ENCODE measurements around the gene KLF11. TPM values are rescaled to one million over a fixed set of nuclear protein-coding genes. Genes with fewer than 3 reads are reported as not detected.
A peak's percentile ranks its signal among the peaks of the same experiment; 100 is the strongest.

Gene KLF11
- total and polyA plus RNA-seq, 10 donors = 5.4 to 46.1 (median 30.1) TPM

- Histone ChIP-seq H3K9me3 (no peaks in the 10 kb centered on the region), H3K4me1 (peaks cover 5 to 26% (median 13%) of the 10 kb centered on the region in 6 donors), H3K27me3 (replicated peaks in 1 of 7) (peaks cover 0 to 75% (median 24%) of the 10 kb centered on the region in 7 donors), H3K27ac (no peak overlapping the region), H3K36me3 (no peaks in the 10 kb centered on the region), H3K4me3 (no peak overlapping the region)
- intact Hi-C loops (cut with DNase I; ENCODE audit: low total_unique reads) = loop anchor here (10.0 kb wide), 1 partner anchor 590 kb away; no protein-coding TSS in a partner anchor
- TF ChIP-seq POLR2A (IDR thresholded peaks at IDR 0.05) = no peak
- TF ChIP-seq POLR2AphosphoS5 (IDR thresholded peaks at IDR 0.05) = no peak
- TF ChIP-seq, protein P1, sequence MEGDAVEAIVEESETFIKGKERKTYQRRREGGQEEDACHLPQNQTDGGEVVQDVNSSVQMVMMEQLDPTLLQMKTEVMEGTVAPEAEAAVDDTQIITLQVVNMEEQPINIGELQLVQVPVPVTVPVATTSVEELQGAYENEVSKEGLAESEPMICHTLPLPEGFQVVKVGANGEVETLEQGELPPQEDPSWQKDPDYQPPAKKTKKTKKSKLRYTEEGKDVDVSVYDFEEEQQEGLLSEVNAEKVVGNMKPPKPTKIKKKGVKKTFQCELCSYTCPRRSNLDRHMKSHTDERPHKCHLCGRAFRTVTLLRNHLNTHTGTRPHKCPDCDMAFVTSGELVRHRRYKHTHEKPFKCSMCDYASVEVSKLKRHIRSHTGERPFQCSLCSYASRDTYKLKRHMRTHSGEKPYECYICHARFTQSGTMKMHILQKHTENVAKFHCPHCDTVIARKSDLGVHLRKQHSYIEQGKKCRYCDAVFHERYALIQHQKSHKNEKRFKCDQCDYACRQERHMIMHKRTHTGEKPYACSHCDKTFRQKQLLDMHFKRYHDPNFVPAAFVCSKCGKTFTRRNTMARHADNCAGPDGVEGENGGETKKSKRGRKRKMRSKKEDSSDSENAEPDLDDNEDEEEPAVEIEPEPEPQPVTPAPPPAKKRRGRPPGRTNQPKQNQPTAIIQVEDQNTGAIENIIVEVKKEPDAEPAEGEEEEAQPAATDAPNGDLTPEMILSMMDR (IDR thresholded peaks at IDR 0.05 in 8 of 11, conservative IDR thresholded peaks at IDR 0.05 in 3 of 11) = no peak
- DNase-seq = peak; percentile 40
- WGBS, 5 donors = 77 to 85% (median 85%) methylated on average over 13 of the region's 13 CpGs
Measured at GRCh38 chr2:10075101-10075500, 31.8 kb downstream of the KLF11 start.

- peaks cover 5 to 32% (median 18%) of the 10 kb centered on the region in 6 donors for H3K4me1 ChIP-seq
- intact Hi-C loops (cut with DNase I; ENCODE audit: low total_unique reads) = loop anchor here (10.0 kb wide), 1 partner anchor 589 kb away; no protein-coding TSS in a partner anchor
- peaks cover 4 to 80% (median 30%) of the 10 kb centered on the region in 7 donors for H3K27me3 ChIP-seq (replicated peaks in 1 of 7)
- TF ChIP-seq POLR2AphosphoS5 (IDR thresholded peaks at IDR 0.05) (no peak), POLR2A (IDR thresholded peaks at IDR 0.05) (no peak)
- TF ChIP-seq, protein P1 (IDR thresholded peaks at IDR 0.05 in 8 of 11, conservative IDR thresholded peaks at IDR 0.05 in 3 of 11) = no peak
- no peak overlapping the region for H3K27ac ChIP-seq
- peak; percentile 20 for DNase-seq
- WGBS, 5 donors = 55 to 66% (median 62%) methylated on average over 9 of the region's 9 CpGs
- no peaks in the 10 kb centered on the region for H3K36me3 ChIP-seq
- no peaks in the 10 kb centered on the region for H3K9me3 ChIP-seq
- no peak overlapping the region for H3K4me3 ChIP-seq
Measured at GRCh38 chr2:10075571-10076209, 32.3 kb downstream of the KLF11 start.

DNA sequence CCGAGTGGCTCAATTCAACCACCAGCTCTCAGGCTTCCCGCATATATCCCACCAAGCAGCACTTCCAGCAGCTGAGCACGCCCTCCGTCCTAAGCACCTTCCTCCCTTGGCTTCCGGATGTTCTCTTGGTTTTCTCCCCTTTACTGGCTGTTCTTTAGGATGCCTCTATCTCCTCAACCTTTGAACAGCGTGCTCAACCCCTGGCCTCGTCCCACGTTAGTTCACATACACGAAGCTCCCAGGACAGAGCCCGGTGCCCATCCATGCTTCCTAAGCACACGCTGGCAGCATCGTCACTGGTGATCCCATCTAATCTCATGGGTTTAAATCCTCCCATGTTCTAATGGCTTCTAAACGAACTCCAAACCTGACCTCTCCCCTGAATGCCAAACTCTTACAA lies 33.2 kb downstream of the KLF11 start:
- DNase-seq = peak; percentile 56
- Histone ChIP-seq H3K4me1 (peaks cover 5 to 40% (median 27%) of the 10 kb centered on the region in 6 donors), H3K36me3 (no peaks in the 10 kb centered on the region), H3K9me3 (no peaks in the 10 kb centered on the region), H3K4me3 (no peak overlapping the region), H3K27me3 (replicated peaks in 1 of 7) (peaks cover 4 to 89% (median 38%) of the 10 kb centered on the region in 7 donors), H3K27ac (no peak overlapping the region)
- WGBS, 5 donors = 75 to 89% (median 79%) methylated on average over 13 of the region's 13 CpGs
- TF ChIP-seq, protein P1 (IDR thresholded peaks at IDR 0.05 in 8 of 11, conservative IDR thresholded peaks at IDR 0.05 in 3 of 11) = no peak
- no peak for TF ChIP-seq POLR2A (IDR thresholded peaks at IDR 0.05)
- no peak for TF ChIP-seq POLR2AphosphoS5 (IDR thresholded peaks at IDR 0.05)
- intact Hi-C loops (cut with DNase I; ENCODE audit: low total_unique reads) = loop anchor here (10.0 kb wide), 1 partner anchor 588 kb away; no protein-coding TSS in a partner anchor

GRCh38 chr2:10076988-10077527 lies 33.7 kb downstream of the KLF11 start:
- H3K27ac ChIP-seq = no peak overlapping the region
- TF ChIP-seq POLR2AphosphoS5 (IDR thresholded peaks at IDR 0.05) (no peak), POLR2A (IDR thresholded peaks at IDR 0.05) (no peak)
- TF ChIP-seq, protein P1 (IDR thresholded peaks at IDR 0.05 in 8 of 11, conservative IDR thresholded peaks at IDR 0.05 in 3 of 11) = no peak
- H3K4me1 ChIP-seq = peaks cover 5 to 41% (median 27%) of the 10 kb centered on the region in 6 donors
- H3K4me3 ChIP-seq = no peak overlapping the region
- peaks cover 4 to 94% (median 43%) of the 10 kb centered on the region in 7 donors for H3K27me3 ChIP-seq (replicated peaks in 1 of 7)
- no peaks in the 10 kb centered on the region for H3K36me3 ChIP-seq
- peak; percentile 40 for DNase-seq
- intact Hi-C loops (cut with DNase I; ENCODE audit: low total_unique reads) = loop anchor here (10.0 kb wide), 1 partner anchor 588 kb away; no protein-coding TSS in a partner anchor
- WGBS, 5 donors = 77 to 85% (median 80%) methylated on average over 5 of the region's 5 CpGs
- no peaks in the 10 kb centered on the region for H3K9me3 ChIP-seq
